Right ventricle myocardium superior (tissue), 1 donor: ENCODE results near the gene RELT. TPM values are rescaled to one million over a fixed set of nuclear protein-coding genes. Genes with fewer than 3 reads are reported as not detected.

ENCODE experiments used
- ATAC-seq: fragments of 200-7000 bp; cut with Tn5 transposase; one replicate; pipeline ENCODE4 v1.9.1; 2020; ENCODE audit warnings: mild to moderate bottlenecking; ENCODE audit not compliant: poor library complexity
- DNase-seq: peaks from one replicate; pipeline ENCODE4 v3.0.0-alpha.2; 2020
- intact Hi-C: fragments of 100-400 bp; cut with DNase I; formaldehyde crosslinking; loops from one replicate; pipeline ENCODE4 v1.11.2; 2022
- total RNA-seq: library from RNA; stranded (reverse); fragmentation: NEBNext Ultra II Directional; extraction: Animal tissue kit (Norgen Biotek cat#: 25700); gene quantifications from one replicate; pipeline ENCODE4 v1.2.1, GENCODE V29; 2021
- donor health status: DM: no; HTN: yes; CAD: no; lungs with severe emphysema.

The RELT gene
- total RNA-seq, 1 donor from 2014 or later = 1.3 TPM

- ATAC-seq (no peak), DNase-seq (no peak)
- intact Hi-C loops = no loop called here
These were observed 30.6 kb upstream of the RELT start for GRCh38 chr11:73345481-73346160.

GRCh38 chr11:73346186-73346935, 29.8 kb upstream of the RELT start:
- ATAC-seq = no peak
- intact Hi-C loops = no loop called here
- no peak for DNase-seq

- ATAC-seq (no peak), DNase-seq (no peak)
- intact Hi-C loops = no loop called here
These were observed 29.1 kb upstream of the RELT start for GRCh38 chr11:73347067-73347466.

- DNase-seq = no peak
- ATAC-seq = no peak
- intact Hi-C loops = no loop called here
These were observed 27.4 kb upstream of the RELT start for GRCh38 chr11:73348838-73349237.

- intact Hi-C loops = loop anchor here (5.0 kb wide), 1 partner anchor 43 kb away; no protein-coding TSS in a partner anchor
- DNase-seq (no peak), ATAC-seq (peak; percentile 13)
These were observed 26.6 kb upstream of the RELT start for GRCh38 chr11:73349633-73350032.

- DNase-seq (peak; percentile 65), ATAC-seq (peak; percentile 66)
- intact Hi-C loops = loop anchor here (5.0 kb wide), 1 partner anchor 41 kb away; no protein-coding TSS in a partner anchor
These were observed 25.1 kb upstream of the RELT start for GRCh38 chr11:73350908-73351636.

- no peak for DNase-seq
- intact Hi-C loops = loop anchor here (5.0 kb wide), 1 partner anchor 39 kb away; no protein-coding TSS in a partner anchor
- ATAC-seq = no peak
These were observed 22.8 kb upstream of the RELT start for GRCh38 chr11:73353422-73353821.

- intact Hi-C loops = no loop called here
- ATAC-seq = no peak
- DNase-seq = no peak
These were observed 21.1 kb upstream of the RELT start for GRCh38 chr11:73355109-73355508.

- ATAC-seq = no peak
- no peak for DNase-seq
These were observed 19.0 kb upstream of the RELT start for GRCh38 chr11:73356979-73357860.

GRCh38 chr11:73358071-73358470, 18.1 kb upstream of the RELT start:
- ATAC-seq (no peak), DNase-seq (no peak)
- intact Hi-C loops = no loop called here

More at GRCh38 chr11:73356979-73357860, 19.0 kb upstream of the RELT start:
- intact Hi-C loops = no loop called here

GRCh38 chr11:73359341-73359740, 16.9 kb upstream of the RELT start:
- ATAC-seq = peak; percentile 80
- peak; percentile 77 for DNase-seq
- intact Hi-C loops = no loop called here

GRCh38 chr11:73359930-73360742, 16.1 kb upstream of the RELT start:
- intact Hi-C loops = no loop called here
- ATAC-seq (no peak), DNase-seq (no peak)

- DNase-seq (no peak), ATAC-seq (no peak)
- intact Hi-C loops = no loop called here
These were observed 15.3 kb upstream of the RELT start for GRCh38 chr11:73360743-73361369.

- ATAC-seq (no peak), DNase-seq (no peak)
- intact Hi-C loops = no loop called here
These were observed 14.0 kb upstream of the RELT start for GRCh38 chr11:73361953-73362776.

GRCh38 chr11:73363147-73363546, 13.1 kb upstream of the RELT start:
- ATAC-seq = no peak
- DNase-seq = no peak
- intact Hi-C loops = no loop called here
